IMR-90 (cell line): Measurements from ENCODE around the gene RGS16. TPM values are rescaled to one million over a fixed set of nuclear protein-coding genes. Genes with fewer than 3 reads are reported as not detected.

Experiments used
- ATAC-seq: fragments of 200-7000 bp; cut with Tn5 transposase; 2 replicates; pipeline ENCODE4 v1.9.1; 2020; ENCODE audit warnings: low read depth, mild to moderate bottlenecking, moderate library complexity
- BruUV-seq: library from RNA; stranded (reverse); fragments of 400-500 nt; replicated peaks from 2 replicates; lab custom pipeline; 2021; lab: Mats Ljungman, UMichigan
- CTCF ChIA-PET: fragments of 300-600 bp; formaldehyde crosslinking; extraction: SDS; loops from one replicate; lab custom pipeline; 2021; ENCODE audit warnings: antibody characterized with exemption; lab: Yijun Ruan, JAX
- POLR2A ChIA-PET: fragments of 300-600 bp; sonication (Branson Sonifier 250); formaldehyde crosslinking; loops from one replicate; lab custom pipeline; 2022; ENCODE audit warnings: antibody characterized with exemption; ENCODE audit not compliant: unreplicated experiment; lab: Charles Lee
- DNase-seq: peaks from one replicate; pipeline ENCODE4 v3.0.0; 2013
- H2AFZ ChIP-seq: replicated peaks from 2 replicates; pipeline ENCODE3; 2013; ENCODE audit warnings: low read length, mild to moderate bottlenecking; ENCODE audit not compliant: poor library complexity
- H2AK5ac ChIP-seq: 2 replicates; pipeline ENCODE4 v1.6.1; 2013; ENCODE audit warnings: low read depth, low read length, inconsistent platforms
- H2AK9ac ChIP-seq: replicated peaks from 2 replicates; pipeline ENCODE3; 2013; ENCODE audit warnings: mild to moderate bottlenecking, low read depth, low read length, moderate library complexity; ENCODE audit not compliant: poor library complexity
- H2BK120ac ChIP-seq: 2 replicates; pipeline ENCODE4 v1.6.1; 2013; ENCODE audit warnings: low read depth, low read length, inconsistent platforms
- H2BK15ac ChIP-seq: 3 replicates; pipeline ENCODE4 v1.6.1; 2013; ENCODE audit warnings: low read depth, low read length, inconsistent platforms
- H2BK20ac ChIP-seq: 2 replicates; pipeline ENCODE4 v1.6.1; 2013; ENCODE audit warnings: low read depth, mild to moderate bottlenecking, inconsistent platforms, low read length, moderate library complexity
- H2BK5ac ChIP-seq: 2 replicates; pipeline ENCODE4 v1.6.1; 2013; ENCODE audit warnings: mild to moderate bottlenecking, low read depth, low read length, inconsistent platforms; ENCODE audit not compliant: poor library complexity, severe bottlenecking
- H3K14ac ChIP-seq: replicated peaks from 2 replicates; pipeline ENCODE4 v1.6.1; 2013; ENCODE audit warnings: low read depth, low read length, inconsistent platforms
- H3K18ac ChIP-seq: 2 replicates; pipeline ENCODE4 v1.6.1; 2013; ENCODE audit warnings: low read depth, low read length, control low read depth
- H3K23ac ChIP-seq: 2 replicates; pipeline ENCODE4 v1.6.1; 2013; ENCODE audit warnings: low read depth, low read length, inconsistent platforms
- H3K27ac ChIP-seq: 2 replicates; pipeline ENCODE4 v1.5.1; 2013; ENCODE audit warnings: mild to moderate bottlenecking, control low read depth, low read length; ENCODE audit not compliant: insufficient read depth
- H3K27me3 ChIP-seq: 2 replicates; pipeline ENCODE4 v1.6.1; 2013; ENCODE audit warnings: low read length; ENCODE audit not compliant: control insufficient read depth, insufficient read depth
- H3K36me3 ChIP-seq: 2 replicates; pipeline ENCODE4 v1.6.1; 2013; ENCODE audit warnings: low read length, mixed read lengths; ENCODE audit not compliant: control insufficient read depth, insufficient read depth
- H3K4ac ChIP-seq: 2 replicates; pipeline ENCODE4 v1.6.1; 2013; ENCODE audit warnings: low read depth, low read length, inconsistent platforms
- H3K4me1 ChIP-seq: 2 replicates; pipeline ENCODE4 v1.6.1; 2013; ENCODE audit warnings: low read length, mixed read lengths; ENCODE audit not compliant: control insufficient read depth, insufficient read depth
- H3K4me2 ChIP-seq: 2 replicates; pipeline ENCODE4 v1.6.1; 2013; ENCODE audit warnings: low read depth, mild to moderate bottlenecking, control low read depth, low read length, moderate library complexity
- H3K4me3 ChIP-seq: 2 replicates; pipeline ENCODE4 v1.5.1; 2013; ENCODE audit warnings: low read depth, mild to moderate bottlenecking, control low read depth, low read length, moderate library complexity; ENCODE audit not compliant: insufficient read depth
- H3K56ac ChIP-seq: 2 replicates; pipeline ENCODE4 v1.6.1; 2013; ENCODE audit warnings: low read length, inconsistent platforms; ENCODE audit not compliant: insufficient read depth; ENCODE audit errors: extremely low read depth
- H3K79me1 ChIP-seq, 2 experiments: 2 replicates each; pipeline ENCODE4 v1.6.1; 2013; ENCODE audit warnings: low read length in 2 of 2, inconsistent platforms in 1 of 2, low read depth in 1 of 2
- H3K9ac ChIP-seq: 2 replicates; pipeline ENCODE4 v1.6.1; 2013; ENCODE audit warnings: low read depth, low read length, control low read depth
- H3K9me1 ChIP-seq: 2 replicates; pipeline ENCODE4 v1.6.1; 2013; ENCODE audit warnings: low read length, inconsistent platforms; ENCODE audit not compliant: insufficient read depth
- H3K9me3 ChIP-seq: 2 replicates; pipeline ENCODE4 v1.6.1; 2013; ENCODE audit warnings: low read length; ENCODE audit not compliant: control insufficient read depth, insufficient read depth
- H4K20me1 ChIP-seq: 2 replicates; pipeline ENCODE4 v1.6.1; 2013; ENCODE audit warnings: low read length, inconsistent platforms; ENCODE audit not compliant: insufficient read depth
- H4K5ac ChIP-seq: 2 replicates; pipeline ENCODE4 v1.6.1; 2013; ENCODE audit warnings: mild to moderate bottlenecking, low read depth, low read length, control low read depth
- H4K8ac ChIP-seq, 2 experiments: 2 replicates each; pipeline ENCODE4 v1.6.1; 2013; ENCODE audit warnings: low read depth in 2 of 2, low read length in 2 of 2, control low read depth in 1 of 2, inconsistent platforms in 1 of 2
- H4K91ac ChIP-seq: 2 replicates; pipeline ENCODE4 v1.6.1; 2013; ENCODE audit warnings: low read depth, low read length, inconsistent platforms; ENCODE audit not compliant: insufficient read depth
- BHLHE40 ChIP-seq: fragments of 150-350 bp; IDR thresholded peaks from 2 replicates; pipeline ENCODE4 v1.6.1; 2016; ENCODE audit warnings: mild to moderate bottlenecking, low read depth, low read length
- CEBPB ChIP-seq: IDR thresholded peaks from 2 replicates; pipeline ENCODE4 v1.6.1; 2012; ENCODE audit warnings: low read depth, low read length, improper control_type of control experiment
- CHD1 ChIP-seq: IDR thresholded peaks from 2 replicates; pipeline ENCODE4 v1.6.1; 2012; ENCODE audit warnings: low read depth, low read length, improper control_type of control experiment
- ELK1 ChIP-seq: fragments of 150-350 bp; IDR thresholded peaks from 2 replicates; pipeline ENCODE4 v1.6.1; 2016; ENCODE audit warnings: low read depth, mild to moderate bottlenecking, low read length, moderate library complexity, borderline replicate concordance
- FOS ChIP-seq: fragments of 150-350 bp; IDR thresholded peaks from 2 replicates; pipeline ENCODE4 v1.6.1; 2016; ENCODE audit warnings: low read depth, low read length
- MAFK ChIP-seq: IDR thresholded peaks from 2 replicates; pipeline ENCODE4 v1.6.1; 2012; ENCODE audit warnings: low read depth, low read length, improper control_type of control experiment
- MAZ ChIP-seq: IDR thresholded peaks from 2 replicates; pipeline ENCODE4 v1.6.1; 2012; ENCODE audit warnings: low read depth, mild to moderate bottlenecking, low read length, improper control_type of control experiment, moderate library complexity, borderline replicate concordance
- MXI1 ChIP-seq: IDR thresholded peaks from 2 replicates; pipeline ENCODE4 v1.6.1; 2012; ENCODE audit warnings: low read depth, mild to moderate bottlenecking, low read length, moderate library complexity, borderline replicate concordance
- NFE2L2 ChIP-seq: fragments of 150-350 bp; IDR thresholded peaks from 2 replicates; pipeline ENCODE4 v1.6.1; 2016; ENCODE audit warnings: low read depth, mild to moderate bottlenecking, low read length
- POLR2A ChIP-seq: IDR thresholded peaks from 2 replicates; pipeline ENCODE4 v1.6.1; 2012; ENCODE audit warnings: mild to moderate bottlenecking, low read depth, low read length
- RAD21 ChIP-seq: IDR thresholded peaks from 2 replicates; pipeline ENCODE4 v1.6.1; 2012; ENCODE audit warnings: low read length, improper control_type of control experiment
- RCOR1 ChIP-seq: IDR thresholded peaks from 2 replicates; pipeline ENCODE4 v1.6.1; 2012; ENCODE audit warnings: mild to moderate bottlenecking, low read length, improper control_type of control experiment; ENCODE audit not compliant: insufficient replicate concordance
- RFX5 ChIP-seq: IDR thresholded peaks from 2 replicates; pipeline ENCODE4 v1.8.0; 2012; ENCODE audit warnings: low read depth, mild to moderate bottlenecking, low read length, moderate library complexity
- SMC3 ChIP-seq: fragments of 150-350 bp; IDR thresholded peaks from 2 replicates; pipeline ENCODE4 v1.6.1; 2016; ENCODE audit warnings: low read depth, mild to moderate bottlenecking, antibody characterized with exemption, low read length, moderate library complexity
- WGBS, 2 experiments: methylation state at CpG; one replicate each; pipeline versions ENCODE4 v1.1.5 to v1.1.7; 2013; ENCODE audit warnings: missing lambda C conversion rate in 2 of 2; ENCODE audit not compliant: insufficient read length in 1 of 2; ENCODE audit errors: extremely low coverage in 2 of 2; 5-methylcytosine and 5-hydroxymethylcytosine counted together
- dilution Hi-C: fragments of 300-500 bp; cut with HindIII; formaldehyde crosslinking; loops from one replicate; pipeline ENCODE4 v1.14.3; 2018; ENCODE audit warnings: low sequenced_read_pairs; ENCODE audit not compliant: unreplicated experiment
- in situ Hi-C: fragments of 300-500 bp; cut with MboI; formaldehyde crosslinking; loops from 3 replicates; pipeline ENCODE4 v1.14.3; 2019; ENCODE audit warnings: low sequenced_read_pairs, inconsistent platforms, mixed read lengths
- intact Hi-C: fragments of 100-400 bp; cut with micrococcal nuclease; formaldehyde crosslinking; loops from 2 replicates; pipeline ENCODE4 v1.10.0; 2022
- polyA plus RNA-seq, 3 experiments: library from polyadenylated mRNA; depleted of rRNA; stranded (reverse); fragments of >200 nt; gene quantifications; 2 replicates each; pipeline ENCODE4 v1.2.3, GENCODE V29; 2012; ENCODE audit warnings: low replicate concordance in 1 of 3
- total RNA-seq: library from RNA; depleted of rRNA; stranded (reverse); fragments of >200 nt; gene quantifications from 2 replicates; pipeline ENCODE4 v1.2.3, GENCODE V29; 2012
- TF ChIP-seq, protein P1 (sequence below): conservative IDR thresholded peaks from 2 replicates; pipeline ENCODE4 v1.5.1; 2012; ENCODE audit warnings: mild to moderate bottlenecking, low read depth, low read length, improper control_type of control experiment
- TF ChIP-seq, protein P2 (sequence below): fragments of 150-350 bp; IDR thresholded peaks from 2 replicates; pipeline ENCODE4 v1.6.1; 2017; ENCODE audit warnings: mild to moderate bottlenecking, antibody characterized with exemption, low read length, low read depth

RGS16 gene
- total and polyA plus RNA-seq, 2 of the 4 experiments (the other 2 are of a cell fraction), result 0.15 to 0.18 TPM

DNA sequence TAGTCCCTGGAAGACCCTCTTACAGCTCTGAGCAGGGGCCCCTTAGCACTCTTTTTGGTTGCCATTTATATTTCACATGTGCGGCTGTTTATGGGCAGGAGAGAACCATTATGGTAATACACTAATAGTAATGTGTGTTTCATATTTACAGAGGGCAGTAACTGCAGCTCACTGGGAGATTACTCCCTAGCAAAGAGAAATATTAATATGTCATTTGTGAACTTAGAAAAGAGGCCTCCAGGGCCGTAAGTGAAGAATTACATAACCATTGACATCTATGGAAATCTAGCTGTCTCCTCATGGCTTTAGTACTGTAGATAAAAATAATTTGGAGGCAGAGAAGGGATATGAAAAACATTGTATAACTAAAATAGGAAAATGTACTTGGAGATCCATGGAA lies 23.4 kb upstream of the RGS16 start:
- in situ Hi-C loops (no loop called here), intact Hi-C loops (no loop called here), dilution Hi-C loops (no loop called here)
- CTCF ChIA-PET, result interaction anchor here (1.1 to 1.3 kb wide), 2 partner anchors 9 to 11 kb away, joined by 3 to 5 read pairs; no protein-coding TSS in a partner anchor
- no peaks in the 10 kb centered on the region for H3K9me3 ChIP-seq
- H3K4me2 ChIP-seq, result no peak overlapping the region
- no peaks in the 10 kb centered on the region for H3K79me1 ChIP-seq
- no peak overlapping the region for H2AK5ac ChIP-seq
- H3K23ac ChIP-seq, result no peak overlapping the region
- peaks cover 2% of the 10 kb centered on the region; the same call in 1 of the 2 replicates for H3K4me1 ChIP-seq
- DNase-seq (no peak), ATAC-seq (no peak)
- POLR2A ChIA-PET, result no interaction called here
- no peak overlapping the region for H2BK5ac ChIP-seq
- H2BK120ac ChIP-seq, result no peak overlapping the region
- H3K56ac ChIP-seq, result no peak overlapping the region
- H2AFZ ChIP-seq, result no peak overlapping the region
- BruUV-seq, result no TSS peak
- no peak overlapping the region for H3K14ac ChIP-seq
- no peak overlapping the region for H3K9ac ChIP-seq
- no peak overlapping the region for H2AK9ac ChIP-seq
- no CpG with 5 or more reads among the region's 2 CpGs for WGBS, 2 experiments
- H2BK15ac ChIP-seq, result no peak overlapping the region
- H4K20me1 ChIP-seq, result no peaks in the 10 kb centered on the region
- TF ChIP-seq, protein P1, sequence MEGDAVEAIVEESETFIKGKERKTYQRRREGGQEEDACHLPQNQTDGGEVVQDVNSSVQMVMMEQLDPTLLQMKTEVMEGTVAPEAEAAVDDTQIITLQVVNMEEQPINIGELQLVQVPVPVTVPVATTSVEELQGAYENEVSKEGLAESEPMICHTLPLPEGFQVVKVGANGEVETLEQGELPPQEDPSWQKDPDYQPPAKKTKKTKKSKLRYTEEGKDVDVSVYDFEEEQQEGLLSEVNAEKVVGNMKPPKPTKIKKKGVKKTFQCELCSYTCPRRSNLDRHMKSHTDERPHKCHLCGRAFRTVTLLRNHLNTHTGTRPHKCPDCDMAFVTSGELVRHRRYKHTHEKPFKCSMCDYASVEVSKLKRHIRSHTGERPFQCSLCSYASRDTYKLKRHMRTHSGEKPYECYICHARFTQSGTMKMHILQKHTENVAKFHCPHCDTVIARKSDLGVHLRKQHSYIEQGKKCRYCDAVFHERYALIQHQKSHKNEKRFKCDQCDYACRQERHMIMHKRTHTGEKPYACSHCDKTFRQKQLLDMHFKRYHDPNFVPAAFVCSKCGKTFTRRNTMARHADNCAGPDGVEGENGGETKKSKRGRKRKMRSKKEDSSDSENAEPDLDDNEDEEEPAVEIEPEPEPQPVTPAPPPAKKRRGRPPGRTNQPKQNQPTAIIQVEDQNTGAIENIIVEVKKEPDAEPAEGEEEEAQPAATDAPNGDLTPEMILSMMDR, result no peak
- TF ChIP-seq NFE2L2, result no peak
- TF ChIP-seq MAFK, result no peak
- TF ChIP-seq ELK1, result no peak
- TF ChIP-seq, protein P2, sequence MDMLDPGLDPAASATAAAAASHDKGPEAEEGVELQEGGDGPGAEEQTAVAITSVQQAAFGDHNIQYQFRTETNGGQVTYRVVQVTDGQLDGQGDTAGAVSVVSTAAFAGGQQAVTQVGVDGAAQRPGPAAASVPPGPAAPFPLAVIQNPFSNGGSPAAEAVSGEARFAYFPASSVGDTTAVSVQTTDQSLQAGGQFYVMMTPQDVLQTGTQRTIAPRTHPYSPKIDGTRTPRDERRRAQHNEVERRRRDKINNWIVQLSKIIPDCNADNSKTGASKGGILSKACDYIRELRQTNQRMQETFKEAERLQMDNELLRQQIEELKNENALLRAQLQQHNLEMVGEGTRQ, result no peak
- TF ChIP-seq BHLHE40, result no peak
- no peak for TF ChIP-seq RAD21
- no peak for TF ChIP-seq POLR2A
- TF ChIP-seq MXI1, result no peak
- no peak for TF ChIP-seq RCOR1
- TF ChIP-seq MAZ, result no peak
- no peak for TF ChIP-seq CEBPB
- no peak for TF ChIP-seq FOS
- TF ChIP-seq SMC3, result no peak
- no peak for TF ChIP-seq CHD1
- TF ChIP-seq RFX5, result no peak
- H4K5ac ChIP-seq, result no peak overlapping the region
- H3K9me1 ChIP-seq, result peaks cover 4% of the 10 kb centered on the region; the same call in 1 of the 2 replicates
- H2BK20ac ChIP-seq, result no peak overlapping the region
- H3K18ac ChIP-seq, result no peak overlapping the region
- peaks cover 8% of the 10 kb centered on the region for H3K27me3 ChIP-seq
- no peak overlapping the region for H4K91ac ChIP-seq
- H3K4me3 ChIP-seq, result no peak overlapping the region
- H3K4ac ChIP-seq, result no peak overlapping the region
- no peak overlapping the region for H4K8ac ChIP-seq
- no peak overlapping the region for H3K27ac ChIP-seq
- H3K36me3 ChIP-seq, result no peaks in the 10 kb centered on the region
